Activated T-cell treated with anti-CD3 and anti-CD28 coated beads, Interleukin-2, amount 50 U/mL, for 24 hours (primary cell): ENCODE measurements around the gene NUP188.
A peak's percentile ranks its signal among the peaks of the same experiment; 100 is the strongest.

Experiments
- DNase-seq: peaks from one replicate; pipeline ENCODE4 v3.0.0-alpha.2; 2020
- H3K27ac Mint-ChIP-seq: 2 replicates; pipeline ENCODE4 v1.8.0; 2020; ENCODE audit warnings: mild to moderate bottlenecking, mixed read lengths
- H3K27me3 Mint-ChIP-seq: 2 replicates; pipeline ENCODE4 v1.8.0; 2020; ENCODE audit warnings: mixed read lengths
- H3K36me3 Mint-ChIP-seq: 2 replicates; pipeline ENCODE4 v1.8.0; 2020; ENCODE audit warnings: low read depth, mixed read lengths
- H3K4me1 Mint-ChIP-seq: 2 replicates; pipeline ENCODE4 v1.8.0; 2020; ENCODE audit warnings: low read depth, mixed read lengths
- H3K4me3 Mint-ChIP-seq: 2 replicates; pipeline ENCODE4 v1.8.0; 2020; ENCODE audit warnings: mild to moderate bottlenecking, moderate library complexity, mixed read lengths
- H3K9me3 Mint-ChIP-seq: 2 replicates; pipeline ENCODE4 v1.8.0; 2020; ENCODE audit warnings: mixed read lengths

Gene NUP188

GRCh38 chr9:129013674-129014073, 66.2 kb downstream of the NUP188 start:
- Mint-ChIP-seq H3K36me3 (peaks cover 79% of the 10 kb centered on the region), H3K27me3 (no peaks in the 10 kb centered on the region), H3K4me1 (no peaks in the 10 kb centered on the region), H3K27ac (no peak overlapping the region), H3K9me3 (no peaks in the 10 kb centered on the region), H3K4me3 (no peak overlapping the region)
- DNase-seq: no peak

GRCh38 chr9:129014124-129014523, 66.6 kb downstream of the NUP188 start:
- Mint-ChIP-seq H3K9me3 (no peaks in the 10 kb centered on the region), H3K36me3 (peaks cover 80% of the 10 kb centered on the region)

GRCh38 chr9:129014608-129015007, 67.1 kb downstream of the NUP188 start:
- Mint-ChIP-seq H3K27ac (no peak overlapping the region), H3K4me3 (no peak overlapping the region), H3K27me3 (no peaks in the 10 kb centered on the region), H3K36me3 (peaks cover 77% of the 10 kb centered on the region), H3K4me1 (no peaks in the 10 kb centered on the region), H3K9me3 (no peaks in the 10 kb centered on the region)
- DNase-seq: no peak

More at GRCh38 chr9:129014124-129014523, 66.6 kb downstream of the NUP188 start:
- H3K27ac Mint-ChIP-seq: no peak overlapping the region
- H3K4me1 Mint-ChIP-seq: no peaks in the 10 kb centered on the region
- DNase-seq: no peak
- H3K27me3 Mint-ChIP-seq: no peaks in the 10 kb centered on the region
- H3K4me3 Mint-ChIP-seq: no peak overlapping the region

GRCh38 chr9:129021091-129021490, 73.6 kb downstream of the NUP188 start:
- no peak for DNase-seq
- Mint-ChIP-seq H3K27ac (peak overlapping the region; percentile 78), H3K4me3 (no peak overlapping the region), H3K4me1 (peaks cover 20% of the 10 kb centered on the region), H3K36me3 (peaks cover 36% of the 10 kb centered on the region), H3K27me3 (no peaks in the 10 kb centered on the region), H3K9me3 (no peaks in the 10 kb centered on the region)

- Mint-ChIP-seq H3K4me1 (peaks cover 27% of the 10 kb centered on the region), H3K9me3 (no peaks in the 10 kb centered on the region), H3K4me3 (no peak overlapping the region), H3K27ac (peak overlapping the region; percentile 64), H3K27me3 (no peaks in the 10 kb centered on the region), H3K36me3 (peaks cover 34% of the 10 kb centered on the region)
- no peak for DNase-seq
Measured at GRCh38 chr9:129022037-129022436, 74.5 kb downstream of the NUP188 start.

- Mint-ChIP-seq H3K4me1 (peaks cover 32% of the 10 kb centered on the region), H3K9me3 (no peaks in the 10 kb centered on the region), H3K36me3 (peaks cover 28% of the 10 kb centered on the region), H3K27me3 (no peaks in the 10 kb centered on the region), H3K27ac (peak overlapping the region; percentile 68), H3K4me3 (no peak overlapping the region)
- DNase-seq: no peak
Measured at GRCh38 chr9:129023036-129023907, 75.8 kb downstream of the NUP188 start.

GRCh38 chr9:129023908-129024233, 76.4 kb downstream of the NUP188 start:
- no peak overlapping the region for H3K4me3 Mint-ChIP-seq
- no peak overlapping the region for H3K27ac Mint-ChIP-seq
- H3K9me3 Mint-ChIP-seq: no peaks in the 10 kb centered on the region
- H3K36me3 Mint-ChIP-seq: peaks cover 23% of the 10 kb centered on the region
- H3K4me1 Mint-ChIP-seq: peaks cover 32% of the 10 kb centered on the region
- H3K27me3 Mint-ChIP-seq: no peaks in the 10 kb centered on the region
- no peak for DNase-seq

GRCh38 chr9:129026442-129027223, 79.1 kb downstream of the NUP188 start:
- peak overlapping the region; percentile 86 for H3K27ac Mint-ChIP-seq
- no peaks in the 10 kb centered on the region for H3K27me3 Mint-ChIP-seq
- DNase-seq: no peak

GRCh38 chr9:129027224-129027684, 79.8 kb downstream of the NUP188 start:
- Mint-ChIP-seq H3K27me3 (no peaks in the 10 kb centered on the region), H3K36me3 (peaks cover 6% of the 10 kb centered on the region), H3K4me3 (peak overlapping the region; percentile 84), H3K4me1 (peaks cover 31% of the 10 kb centered on the region), H3K27ac (peak overlapping the region; percentile 86), H3K9me3 (no peaks in the 10 kb centered on the region)
- DNase-seq: no peak

More at GRCh38 chr9:129026442-129027223, 79.1 kb downstream of the NUP188 start:
- Mint-ChIP-seq H3K4me1 (peaks cover 35% of the 10 kb centered on the region), H3K36me3 (peaks cover 11% of the 10 kb centered on the region), H3K9me3 (no peaks in the 10 kb centered on the region), H3K4me3 (peak overlapping the region; percentile 84)

GRCh38 chr9:129027685-129028191, 80.2 kb downstream of the NUP188 start:
- H3K4me3 Mint-ChIP-seq: peak overlapping the region; percentile 84
- peak overlapping the region; percentile 86 for H3K27ac Mint-ChIP-seq
- H3K9me3 Mint-ChIP-seq: no peaks in the 10 kb centered on the region
- H3K4me1 Mint-ChIP-seq: peaks cover 28% of the 10 kb centered on the region
- no peaks in the 10 kb centered on the region for H3K27me3 Mint-ChIP-seq
- no peak for DNase-seq
- peaks cover 6% of the 10 kb centered on the region for H3K36me3 Mint-ChIP-seq

GRCh38 chr9:129028192-129028966, 80.9 kb downstream of the NUP188 start, which contains the start of gene SH3GLB2:
SH3GLB2 (minus strand) TSS chr9:129028331; CDS start chr9:129028154, 177 bp downstream.
- Mint-ChIP-seq H3K4me1 (peaks cover 25% of the 10 kb centered on the region), H3K27me3 (no peaks in the 10 kb centered on the region), H3K9me3 (no peaks in the 10 kb centered on the region), H3K27ac (peak within 1 kb of the TSS; percentile 86), H3K4me3 (peak within 1 kb of the TSS; percentile 84), H3K36me3 (peaks cover 4% of the 10 kb centered on the region)
- DNase-seq: peak; percentile 98

GRCh38 chr9:129030191-129030590, 82.7 kb downstream of the NUP188 start:
- Mint-ChIP-seq H3K9me3 (no peaks in the 10 kb centered on the region), H3K4me3 (no peak overlapping the region), H3K36me3 (peaks cover 4% of the 10 kb centered on the region), H3K27me3 (no peaks in the 10 kb centered on the region), H3K27ac (no peak overlapping the region), H3K4me1 (peaks cover 25% of the 10 kb centered on the region)
- no peak for DNase-seq

- no peak overlapping the region for H3K4me3 Mint-ChIP-seq
- no peaks in the 10 kb centered on the region for H3K27me3 Mint-ChIP-seq
- H3K9me3 Mint-ChIP-seq: no peaks in the 10 kb centered on the region
- peaks cover 22% of the 10 kb centered on the region for H3K4me1 Mint-ChIP-seq
- DNase-seq: no peak
- H3K36me3 Mint-ChIP-seq: peaks cover 5% of the 10 kb centered on the region
- no peak overlapping the region for H3K27ac Mint-ChIP-seq
Measured at GRCh38 chr9:129031514-129031913, 84.0 kb downstream of the NUP188 start.

- H3K9me3 Mint-ChIP-seq: no peaks in the 10 kb centered on the region
- DNase-seq: no peak
- H3K4me1 Mint-ChIP-seq: peaks cover 19% of the 10 kb centered on the region
- peaks cover 9% of the 10 kb centered on the region for H3K36me3 Mint-ChIP-seq
- no peak overlapping the region for H3K4me3 Mint-ChIP-seq
- no peak overlapping the region for H3K27ac Mint-ChIP-seq
- H3K27me3 Mint-ChIP-seq: no peaks in the 10 kb centered on the region
Measured at GRCh38 chr9:129032541-129033159, 85.2 kb downstream of the NUP188 start.
